DND-41 (cell line): ENCODE measurements around the gene ELMO3.

Experiments
- CTCF ChIP-seq: IDR thresholded peaks from 2 replicates; pipeline ENCODE4 v1.5.1; 2012; ENCODE audit warnings: borderline replicate concordance, low read length, moderate library complexity, mild to moderate bottlenecking; ENCODE audit not compliant: poor library complexity, severe bottlenecking; ENCODE audit errors: extremely low read depth
- EZH2 ChIP-seq: IDR thresholded peaks from 3 replicates; pipeline ENCODE4 v1.6.1; 2012; ENCODE audit warnings: borderline replicate concordance, low read depth, mild to moderate bottlenecking, moderate library complexity, low read length, inconsistent platforms; ENCODE audit not compliant: severe bottlenecking

GRCh38 chr16:67187175-67187890 is 11.6 kb upstream of the ELMO3 start:
- TF ChIP-seq CTCF (no peak), EZH2 (no peak)
